DMS153 treated with DMSO at 0.1 percent for 48 hours (cell line): ENCODE measurements around the gene TRIM40.

Experiments used
- DNase-seq: peaks from one replicate; lab custom pipeline; 2025; ENCODE audit not compliant: unreplicated experiment; lab: John Stamatoyannopoulos, UW

TRIM40 gene

GRCh38 chr6:30147096-30147495, 11.2 kb downstream of the TRIM40 start:
- no peak for DNase-seq

- no peak for DNase-seq
Observed at GRCh38 chr6:30149234-30149633, 13.3 kb downstream of the TRIM40 start.

- DNase-seq = no peak
Observed at GRCh38 chr6:30149858-30150550, 14.1 kb downstream of the TRIM40 start.

- DNase-seq = no peak
Observed at GRCh38 chr6:30150671-30151395, 14.9 kb downstream of the TRIM40 start.

GRCh38 chr6:30151580-30151979, 15.6 kb downstream of the TRIM40 start:
- DNase-seq = no peak

DNA sequence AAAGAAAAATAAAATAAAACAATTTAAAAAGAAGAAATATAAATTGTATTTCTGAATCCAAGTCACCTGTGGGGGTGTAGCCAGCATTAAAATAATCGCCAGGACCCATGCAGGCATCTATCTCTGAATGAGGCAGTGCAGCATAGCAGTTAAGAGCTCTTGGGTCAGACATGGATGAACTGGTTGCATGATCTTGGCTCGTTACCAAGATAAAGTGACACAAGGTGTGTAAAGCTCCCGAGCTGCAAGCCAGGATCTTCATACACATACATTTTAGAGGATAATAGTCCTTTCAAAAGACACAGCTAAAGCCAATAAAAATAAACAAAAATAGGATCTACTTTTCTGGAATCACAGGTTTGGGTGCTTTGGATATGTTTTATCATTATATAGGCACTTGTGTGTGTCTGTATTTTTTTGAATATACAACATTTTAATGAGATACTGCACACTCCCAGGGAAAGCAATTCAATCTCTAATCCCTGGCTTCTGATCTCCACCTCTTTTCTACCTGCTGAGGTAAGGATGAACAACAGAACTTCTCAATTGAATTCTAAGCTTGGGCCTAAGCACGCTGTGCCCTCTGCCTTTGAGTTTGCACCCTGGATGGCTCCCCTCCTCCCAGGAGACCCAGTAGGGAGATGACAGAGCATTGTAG, 16.2 kb downstream of the TRIM40 start:
- DNase-seq = no peak

DNA sequence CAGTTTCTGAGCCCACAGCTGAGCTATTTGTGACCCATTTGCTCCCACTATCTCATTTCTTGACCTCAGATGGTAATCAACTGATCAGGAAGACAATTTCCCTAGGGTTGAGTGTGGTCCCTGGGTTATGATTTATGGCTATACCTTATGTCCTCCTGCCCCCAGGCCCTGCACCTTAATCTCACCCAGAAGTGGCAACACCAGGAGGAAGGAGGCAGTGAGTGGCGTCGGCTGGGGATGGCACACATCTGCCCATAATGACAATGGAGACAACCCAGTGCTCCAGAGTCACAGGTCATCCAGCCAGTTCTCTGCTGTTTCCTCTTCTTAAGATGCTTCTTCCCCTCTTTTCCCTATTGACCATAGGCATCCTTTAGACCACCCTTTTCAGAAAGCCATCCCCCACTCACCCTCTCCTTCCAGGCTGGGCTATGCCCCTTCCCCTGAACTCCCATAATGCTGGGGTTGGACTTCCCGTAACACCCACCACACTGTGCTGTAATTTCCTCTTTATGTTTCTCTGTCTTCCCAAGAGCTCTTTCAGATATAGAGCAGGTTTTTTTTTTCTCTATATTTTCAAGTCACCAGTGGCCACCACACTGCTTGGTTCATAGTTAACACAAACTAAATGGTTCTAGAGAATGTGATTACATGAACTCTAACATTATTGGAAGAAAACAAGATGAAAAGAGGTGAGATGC, 17.1 kb downstream of the TRIM40 start:
- DNase-seq = no peak

DNA sequence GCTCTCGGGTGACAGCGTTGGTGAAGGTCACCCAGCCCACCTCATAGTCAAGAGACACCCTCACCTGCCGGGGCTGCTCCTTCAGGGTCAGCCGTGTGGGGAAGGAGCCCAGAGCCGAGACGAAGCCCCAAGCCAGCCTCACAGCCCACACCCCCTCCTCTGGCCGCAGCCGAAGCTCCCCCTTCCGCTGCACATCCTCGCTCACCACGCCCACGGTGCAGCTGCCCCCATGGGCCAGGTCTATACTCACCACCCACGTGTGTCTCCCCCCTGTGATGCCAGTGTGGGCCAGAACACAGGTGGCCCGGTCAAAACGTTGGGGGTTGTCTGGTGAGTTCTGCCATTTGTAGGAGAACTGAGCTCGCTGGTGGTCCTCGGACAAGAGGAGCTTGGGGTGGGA, 18.1 kb downstream of the TRIM40 start:
- no peak for DNase-seq

DNA sequence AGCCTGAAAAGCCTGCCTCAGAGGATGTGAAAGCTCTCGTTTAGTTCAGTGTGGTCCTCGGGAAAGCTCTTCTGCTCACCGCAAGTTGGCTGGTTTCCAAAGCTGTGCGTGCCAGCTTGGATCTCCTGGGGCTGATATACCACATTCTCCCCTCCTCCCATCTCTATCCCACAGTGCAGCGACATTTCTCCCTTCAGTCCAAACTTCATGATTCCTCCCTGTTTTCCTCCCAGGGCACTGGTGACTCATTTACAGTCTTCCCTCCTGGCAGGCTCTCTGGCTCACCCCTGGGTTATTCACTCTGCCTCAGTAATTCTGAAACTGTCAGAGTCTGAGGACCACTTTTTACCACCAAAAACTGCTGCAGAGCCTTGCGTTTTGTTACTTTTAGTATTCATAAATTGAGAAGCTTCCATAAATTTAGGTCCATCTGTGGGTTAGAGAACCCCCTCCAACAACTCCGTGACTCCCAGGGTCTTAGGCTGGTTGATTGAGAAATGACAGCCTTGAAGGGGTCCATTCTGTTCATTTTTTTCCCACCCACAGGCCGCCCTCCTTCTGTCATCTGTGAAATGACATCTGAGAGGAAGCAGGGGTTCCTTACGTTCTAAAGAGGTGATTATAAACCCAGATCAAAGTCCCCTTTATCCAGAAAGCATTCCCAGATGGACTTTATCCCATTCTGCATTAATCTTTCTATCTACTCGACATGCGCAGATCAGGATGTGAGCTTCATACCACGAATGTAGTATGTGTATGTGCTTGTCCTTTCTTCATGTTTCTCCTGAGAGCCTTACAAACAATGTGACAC, 19.0 kb downstream of the TRIM40 start:
- no peak for DNase-seq

- DNase-seq = no peak
Observed at GRCh38 chr6:30155520-30156261, 19.8 kb downstream of the TRIM40 start.

- DNase-seq = no peak
Observed at GRCh38 chr6:30156262-30156599, 20.3 kb downstream of the TRIM40 start.

- DNase-seq = no peak
Observed at GRCh38 chr6:30156774-30157173, 20.8 kb downstream of the TRIM40 start.

GRCh38 chr6:30157581-30157980, 21.6 kb downstream of the TRIM40 start:
- no peak for DNase-seq

DNA sequence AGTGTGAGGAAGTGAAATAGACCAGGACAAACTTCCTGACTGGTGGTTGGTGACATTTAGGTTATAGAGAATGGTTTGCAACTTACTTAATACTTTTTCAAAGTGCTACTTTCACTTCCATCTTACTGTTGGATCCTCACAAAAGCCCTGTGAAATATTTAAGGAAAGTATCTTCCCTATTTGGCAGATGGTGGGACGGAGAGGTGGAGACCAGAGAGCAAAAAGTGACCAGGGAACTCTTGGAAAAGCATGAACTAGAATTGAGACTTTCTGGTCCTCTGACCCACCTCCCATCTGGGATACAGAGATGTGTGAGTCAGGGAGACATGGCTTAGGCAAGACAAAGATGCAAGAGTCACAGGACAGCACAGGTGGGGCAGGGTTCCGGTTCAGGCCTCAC, 22.1 kb downstream of the TRIM40 start:
- DNase-seq = no peak

DNA sequence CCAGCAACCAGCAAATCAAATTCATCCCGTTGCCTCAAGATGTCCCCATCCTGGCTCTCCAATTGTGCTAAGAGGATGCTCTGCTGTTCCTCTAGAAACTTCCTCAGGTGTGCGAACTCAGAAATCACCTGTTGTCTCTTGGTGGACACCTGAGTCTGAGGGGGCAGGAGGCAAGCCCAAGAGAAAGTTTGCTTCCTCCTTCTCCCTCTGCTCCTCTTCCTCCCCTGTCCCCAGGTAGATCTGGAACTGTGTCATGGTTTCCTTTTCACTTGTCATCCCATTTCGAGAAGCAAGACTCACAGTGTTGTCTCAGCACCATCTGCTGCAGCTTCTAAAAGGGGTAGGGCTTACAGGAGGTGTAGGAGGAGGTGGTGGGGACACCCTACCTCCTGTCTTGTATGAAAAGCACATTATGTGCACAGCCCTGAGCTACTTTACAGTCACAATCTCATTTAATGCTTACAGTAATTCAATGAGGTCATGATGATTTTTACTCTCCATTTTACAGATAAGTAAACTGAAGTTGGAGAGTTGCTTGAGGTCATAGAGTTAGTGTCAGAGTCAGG, 22.6 kb downstream of the TRIM40 start:
- DNase-seq = no peak

- DNase-seq = no peak
Observed at GRCh38 chr6:30160008-30160784, 24.3 kb downstream of the TRIM40 start.

DNA sequence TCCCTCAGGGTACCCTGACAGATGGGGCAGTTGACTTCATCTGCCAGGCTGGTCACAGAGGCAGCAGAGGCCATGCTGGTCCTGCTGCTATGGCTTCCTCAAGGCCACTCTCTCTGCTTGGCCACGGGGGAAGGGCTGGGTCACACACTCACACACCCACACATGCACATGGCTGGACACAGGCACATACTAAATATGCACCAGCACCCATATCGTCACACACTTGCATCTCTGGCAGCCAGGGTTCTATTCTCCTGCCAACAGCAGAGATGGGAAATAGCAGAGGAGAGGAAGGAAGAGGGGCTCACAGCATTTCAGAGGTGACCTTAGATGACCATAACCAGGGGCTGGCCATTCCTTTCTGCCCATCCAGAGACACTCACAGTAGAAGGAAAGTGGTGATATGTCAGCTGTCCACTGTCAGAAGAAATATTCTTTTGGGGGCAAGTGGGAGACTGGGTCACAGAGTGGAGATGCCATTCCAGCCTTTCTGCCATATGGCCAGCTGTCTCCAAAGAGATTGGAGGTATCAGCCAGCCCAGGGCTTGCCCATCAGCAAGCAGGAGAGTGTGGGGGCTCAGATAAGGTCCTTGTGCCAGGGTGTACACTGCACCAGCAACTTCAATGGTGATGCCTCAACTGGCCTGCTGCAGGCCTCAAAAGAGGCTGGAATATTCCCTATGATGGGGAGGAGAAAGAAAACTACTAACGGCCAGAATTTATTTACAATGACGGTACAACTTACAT, 25.0 kb downstream of the TRIM40 start, which contains the start of gene TRIM10:
TRIM10 (minus strand) TSS at position 427 of the 747 bp plus-strand sequence; CDS start at position 74, 353 bp downstream.
- DNase-seq = no peak
